D721Med (cell line): ENCODE data around the gene KCND1.

Experiments used
- DNase-seq: peaks from one replicate; pipeline ENCODE4 v3.0.0; 2011; ENCODE audit warnings: low spot score; ENCODE audit not compliant: insufficient read length
- FAIRE-seq: peaks from 2 replicates; lab custom pipeline; 2011; peaks lifted over from hg19 to GRCh38; lab: Jason Lieb, UNC
- CTCF ChIP-seq: IDR thresholded peaks from 2 replicates; pipeline ENCODE4 v1.5.1; 2012; ENCODE audit warnings: mild to moderate bottlenecking, control low read depth; ENCODE audit not compliant: insufficient read depth; ENCODE audit errors: missing control alignments

The KCND1 gene

DNA sequence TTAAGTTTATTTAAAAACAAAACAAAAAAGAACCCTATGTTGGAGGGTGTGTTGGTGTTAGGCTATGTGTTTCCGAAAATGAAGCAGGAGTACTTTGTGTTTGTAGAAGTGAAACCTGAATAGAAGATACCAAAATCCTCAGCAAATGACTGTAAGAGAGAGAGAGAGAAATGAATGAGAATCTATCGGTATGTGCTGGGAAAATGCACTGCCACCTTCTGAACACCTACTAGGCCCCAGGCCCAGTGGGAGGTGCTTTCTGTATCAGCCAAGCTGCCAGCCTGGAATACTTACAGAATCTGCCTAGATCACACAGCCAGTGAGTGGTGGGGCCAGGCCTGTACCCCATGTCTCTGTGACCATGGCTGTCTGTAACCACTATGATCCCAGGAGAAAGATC lies 37.9 kb downstream of the KCND1 start:
- FAIRE-seq, result no peak
- no peak for TF ChIP-seq CTCF
- DNase-seq, result no peak

DNA sequence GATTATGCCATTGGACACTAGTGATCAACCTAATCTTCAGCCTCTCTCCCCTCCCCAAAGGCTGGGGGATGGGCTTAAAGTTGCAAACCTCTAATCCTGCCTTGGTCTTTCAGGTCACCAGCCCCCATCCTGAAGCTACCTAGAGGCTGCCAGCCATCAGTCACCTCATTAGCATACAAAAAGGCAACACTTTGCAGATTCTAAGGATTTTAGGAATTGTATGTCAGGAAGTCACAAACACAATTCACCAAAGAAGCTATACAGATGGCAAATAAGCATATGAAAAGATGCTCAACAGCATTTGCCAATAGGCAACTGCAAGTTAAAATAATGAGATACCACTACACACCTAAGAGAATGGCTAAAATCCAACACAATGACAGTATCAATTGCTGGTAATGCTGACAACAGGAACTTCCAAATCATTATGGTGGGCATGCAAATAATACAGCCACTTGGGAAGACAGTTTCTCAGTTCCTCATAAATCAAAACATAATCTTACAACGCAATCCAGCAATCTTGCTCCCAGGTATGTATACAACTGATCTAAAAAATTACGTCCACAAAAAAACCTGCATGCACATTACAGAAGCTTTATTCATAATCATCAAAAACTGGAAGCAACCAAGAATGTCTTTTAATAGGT lies 43.8 kb downstream of the KCND1 start:
- FAIRE-seq (no peak), DNase-seq (no peak)
- no peak for TF ChIP-seq CTCF

DNA sequence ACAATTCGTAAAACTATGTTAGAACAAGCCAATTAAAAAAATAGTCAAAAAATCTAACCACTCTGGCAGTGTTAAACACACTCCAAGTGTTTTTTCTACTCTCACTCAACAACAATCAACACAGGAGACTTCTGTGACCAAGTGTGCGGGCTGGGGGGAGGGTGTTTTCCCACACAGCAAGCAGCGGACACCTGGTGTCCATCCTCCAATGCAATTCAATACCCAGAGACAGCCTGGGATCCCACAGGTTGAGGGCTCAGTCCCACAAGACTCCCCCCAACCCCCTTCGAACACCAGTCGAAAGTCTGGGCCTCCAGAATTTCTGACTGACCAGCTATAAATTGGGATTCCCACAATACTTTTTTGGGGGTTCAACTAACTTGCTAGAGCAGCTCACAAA lies 44.5 kb downstream of the KCND1 start:
- FAIRE-seq (no peak), DNase-seq (no peak)
- TF ChIP-seq CTCF, result no peak

- DNase-seq, result no peak
- no peak for FAIRE-seq
- TF ChIP-seq CTCF, result no peak
Measured at GRCh38 chrX:48924270-48924669, 47.4 kb downstream of the KCND1 start.

- TF ChIP-seq CTCF, result no peak
Measured at GRCh38 chrX:48923771-48924170, 47.9 kb downstream of the KCND1 start.

GRCh38 chrX:48920718-48921104 lies 50.9 kb downstream of the KCND1 start:
- DNase-seq, result no peak
- no peak for TF ChIP-seq CTCF
- no peak for FAIRE-seq

More at GRCh38 chrX:48923771-48924170, 47.9 kb downstream of the KCND1 start:
- DNase-seq (no peak), FAIRE-seq (no peak)

DNA sequence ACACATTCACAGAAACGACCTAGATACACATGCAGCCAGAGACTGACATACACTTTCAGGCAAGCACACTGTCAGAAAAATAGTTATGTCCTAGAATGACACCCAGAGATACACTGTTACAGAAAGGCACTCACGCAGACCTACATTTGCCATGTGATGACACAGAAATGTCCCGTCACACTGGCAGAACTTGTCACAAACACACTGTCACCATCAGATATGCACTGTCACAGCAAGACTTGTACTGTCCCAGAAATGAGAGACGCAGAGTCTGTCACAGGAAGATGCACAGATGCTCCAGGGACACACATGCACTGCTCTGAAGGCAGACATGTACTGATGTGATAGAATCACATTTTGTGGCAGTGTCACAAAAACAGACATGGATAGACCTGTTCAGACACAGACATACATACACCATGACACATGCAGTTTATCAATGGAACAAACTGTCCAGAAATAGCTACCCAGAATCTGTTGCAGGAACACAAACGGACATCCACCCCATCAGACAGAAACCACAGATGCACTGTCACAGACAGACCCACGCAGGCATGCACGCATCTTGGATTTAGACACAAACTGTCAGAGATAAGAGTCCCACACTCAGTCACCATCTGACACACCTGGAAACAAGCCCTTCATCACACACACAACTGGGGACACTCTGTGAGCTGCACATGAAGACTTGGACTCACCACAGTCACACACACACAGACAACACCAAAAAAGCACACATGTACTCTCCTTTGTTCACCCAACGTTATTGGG lies 51.5 kb downstream of the KCND1 start:
- no peak for TF ChIP-seq CTCF
- FAIRE-seq, result no peak
- no peak for DNase-seq
